Suppressor macrophage treated with lipopolysaccharide for 4 hours (primary cell): Measurements from ENCODE around the gene VPS11.

Experiments
- DNase-seq: peaks from one replicate; pipeline ENCODE4 v3.0.0-alpha.2; 2020

VPS11 gene

GRCh38 chr11:119126675-119127268, 59.2 kb downstream of the VPS11 start:
- DNase-seq: no peak

- DNase-seq: no peak
Observed at GRCh38 chr11:119130662-119131061, 63.0 kb downstream of the VPS11 start.
